NCI-H2081 treated with DMSO at 0.1 percent for 48 hours (cell line): ENCODE results near the gene KIF21B.
"Not testable (repeated sequence)": the region's sequence is repeated elsewhere in the genome, so short reads cannot be mapped to it uniquely, and the experiment has no call there.

Source experiments
- DNase-seq: peaks from one replicate; lab custom pipeline; 2025; lab: John Stamatoyannopoulos, UW

Gene KIF21B

DNA sequence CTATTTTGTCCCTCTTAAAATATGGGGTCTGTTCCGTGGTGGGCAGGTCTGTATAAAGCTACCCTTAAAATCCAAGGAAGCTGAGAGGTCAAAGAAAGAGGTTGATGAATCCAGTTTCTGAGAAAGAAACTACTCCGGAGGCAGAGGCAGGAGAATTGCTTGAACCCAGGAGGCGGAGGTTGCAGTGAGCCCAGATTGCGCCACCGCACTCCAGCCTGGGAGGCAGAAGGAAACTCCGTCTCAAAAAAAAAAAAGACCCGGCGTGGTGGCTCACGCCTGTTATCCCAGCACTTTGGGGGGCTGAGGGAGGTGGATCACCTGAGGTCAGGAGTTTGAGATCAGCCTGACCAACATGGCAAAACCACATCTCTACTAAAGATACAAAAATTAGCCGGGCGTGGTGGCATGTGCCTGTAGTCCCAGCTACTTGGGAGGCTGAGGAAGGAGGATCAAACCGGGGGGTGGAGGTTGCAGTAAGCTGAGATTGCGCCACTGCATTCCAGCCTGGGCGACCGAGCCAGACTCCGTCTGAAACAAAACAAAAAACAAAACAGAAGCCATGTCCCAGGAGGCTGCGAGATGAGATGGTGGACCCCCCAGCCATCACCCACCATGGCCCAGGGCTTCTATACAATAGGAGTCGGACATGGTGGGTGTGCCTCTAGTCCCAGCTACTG lies 88.1 kb downstream of the KIF21B start:
- DNase-seq = not testable (repeated sequence)

DNA sequence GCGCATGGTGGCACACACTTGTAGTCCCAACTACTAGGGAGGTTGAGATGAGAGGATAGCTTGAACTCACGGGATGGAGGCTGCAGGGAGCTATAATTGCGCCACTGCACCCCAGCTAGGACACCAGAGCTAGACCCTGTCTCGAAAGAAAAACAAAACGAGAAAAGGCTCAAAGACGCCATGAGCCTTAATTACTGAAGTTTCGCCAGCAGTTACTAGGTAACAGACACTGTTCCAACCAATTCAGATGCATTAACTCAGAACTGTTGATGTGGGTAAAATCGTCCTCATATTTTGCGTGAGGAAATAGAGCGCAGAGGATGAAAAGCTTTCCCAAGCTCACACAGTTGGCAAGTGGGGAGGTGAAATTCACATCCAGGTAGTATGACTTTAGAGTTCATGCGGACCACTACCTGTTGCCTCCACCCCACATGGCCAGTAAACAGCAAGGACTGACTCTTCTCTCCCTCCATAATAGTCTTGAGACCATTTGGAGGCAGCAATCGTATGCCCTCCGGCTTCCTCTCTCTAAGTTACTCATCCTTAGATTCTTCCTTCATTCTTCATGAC lies 88.8 kb downstream of the KIF21B start:
- no peak for DNase-seq

DNA sequence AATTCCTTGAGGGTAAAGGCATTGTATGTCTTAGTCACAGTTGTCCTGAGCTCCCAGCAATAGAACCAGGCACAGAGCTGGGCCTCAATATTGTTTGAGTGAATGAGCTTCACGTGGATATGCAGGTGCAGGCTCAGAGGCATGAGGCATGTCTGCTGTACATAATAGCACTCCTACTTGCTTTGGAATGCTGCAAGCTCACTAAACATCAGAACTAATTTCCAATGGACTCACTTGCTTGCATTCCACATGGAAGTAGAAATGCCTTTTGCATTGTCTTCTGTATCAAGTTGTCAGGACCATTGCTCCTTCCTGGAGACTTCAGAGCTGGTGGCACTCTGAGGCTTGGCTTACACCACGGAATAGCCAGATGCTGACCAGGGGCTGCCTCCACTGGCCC lies 91.7 kb downstream of the KIF21B start:
- DNase-seq = no peak

DNA sequence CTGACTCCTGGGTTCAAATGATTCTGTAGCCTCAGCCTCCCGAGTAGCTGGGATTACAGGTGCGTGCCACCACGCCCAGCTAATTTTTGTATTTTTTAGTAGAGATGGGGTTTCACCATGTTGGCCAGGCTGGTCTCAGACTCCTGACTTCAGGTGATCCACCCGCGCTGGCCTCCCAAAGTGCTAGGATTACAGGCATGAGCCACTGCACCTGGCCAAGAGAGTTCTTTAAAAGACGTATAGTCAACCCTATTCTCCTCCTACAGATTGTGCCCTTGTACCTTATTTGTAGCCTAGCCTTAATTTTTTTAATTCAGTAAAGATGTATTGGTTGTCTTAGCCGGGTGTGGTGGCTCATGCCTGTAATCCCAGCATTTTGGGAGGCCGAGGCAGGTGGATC lies 93.2 kb downstream of the KIF21B start:
- DNase-seq = not testable (repeated sequence)

DNA sequence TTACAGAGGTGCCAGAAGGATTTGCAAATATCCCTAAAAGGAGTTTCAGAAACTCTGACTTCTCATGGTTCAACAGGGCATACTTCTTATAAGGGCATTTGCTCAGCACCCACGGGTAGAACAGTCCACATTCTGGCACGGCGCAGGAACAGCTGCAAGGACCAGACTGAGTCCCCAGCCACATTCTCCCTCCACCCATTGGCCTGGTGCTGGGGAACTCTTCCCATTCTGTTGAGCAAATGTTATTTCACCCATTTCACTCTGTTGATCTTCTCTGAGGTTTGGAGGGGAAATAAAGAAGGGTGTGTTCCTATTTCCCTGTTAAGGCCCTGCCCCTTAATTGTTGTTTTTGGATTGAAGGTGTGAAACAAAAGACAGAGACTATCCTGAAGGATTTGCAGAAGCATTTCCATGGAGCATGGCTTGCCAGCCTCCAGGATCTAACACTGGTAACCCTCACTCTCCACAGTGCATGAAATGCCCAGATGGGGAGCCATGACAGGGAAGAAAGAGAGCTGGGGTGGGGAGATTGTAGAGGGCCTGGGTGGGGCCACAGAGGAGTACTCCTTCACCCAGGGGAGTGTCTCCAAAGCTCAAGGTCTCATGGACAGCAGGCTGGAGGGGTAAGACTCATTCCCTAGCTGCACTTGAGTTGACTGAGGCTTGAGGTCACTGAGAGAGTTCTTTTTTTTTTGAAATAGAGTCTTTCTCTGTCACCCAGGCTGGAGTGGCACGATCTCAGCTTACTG lies 93.8 kb downstream of the KIF21B start:
- DNase-seq = no peak

DNA sequence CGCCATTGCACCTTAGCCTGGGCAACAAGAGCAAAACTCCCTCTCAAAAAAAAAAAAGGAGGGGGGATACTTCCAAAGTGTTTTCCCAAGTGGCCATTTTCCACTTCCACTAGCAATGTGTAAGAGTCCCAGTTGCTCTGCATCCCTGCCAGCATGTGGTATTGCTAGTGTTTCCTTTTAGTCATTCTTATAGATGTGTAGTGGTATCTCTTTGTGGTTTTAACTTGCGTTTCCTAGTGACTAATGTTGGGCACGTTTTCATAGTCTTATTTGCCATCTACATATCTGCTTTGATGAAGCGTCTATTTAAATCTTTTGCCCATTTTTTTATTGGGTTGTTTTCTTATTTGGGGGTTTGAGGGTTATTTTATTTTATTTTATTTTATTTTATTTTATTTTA lies 97.7 kb downstream of the KIF21B start:
- DNase-seq = no peak

DNA sequence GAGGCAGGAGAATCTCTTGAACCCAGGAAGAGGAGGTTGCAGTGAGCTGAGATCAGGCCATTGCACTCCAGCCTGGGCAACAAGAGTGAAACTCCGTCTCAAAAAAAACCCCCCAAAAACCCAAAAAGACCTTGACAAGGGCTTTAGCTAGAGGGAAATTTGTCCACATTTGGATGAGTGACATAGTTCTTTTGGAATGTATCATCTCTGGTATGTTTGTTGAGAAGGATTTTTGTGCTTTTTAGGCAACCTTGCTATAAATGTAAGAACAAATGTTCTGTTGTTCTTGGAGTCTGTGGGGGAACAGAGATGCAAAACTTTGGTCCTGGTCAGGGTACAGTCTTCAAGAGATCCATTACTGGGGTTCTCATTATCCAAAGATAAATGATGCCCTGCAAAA lies 99.9 kb downstream of the KIF21B start:
- no peak for DNase-seq

DNA sequence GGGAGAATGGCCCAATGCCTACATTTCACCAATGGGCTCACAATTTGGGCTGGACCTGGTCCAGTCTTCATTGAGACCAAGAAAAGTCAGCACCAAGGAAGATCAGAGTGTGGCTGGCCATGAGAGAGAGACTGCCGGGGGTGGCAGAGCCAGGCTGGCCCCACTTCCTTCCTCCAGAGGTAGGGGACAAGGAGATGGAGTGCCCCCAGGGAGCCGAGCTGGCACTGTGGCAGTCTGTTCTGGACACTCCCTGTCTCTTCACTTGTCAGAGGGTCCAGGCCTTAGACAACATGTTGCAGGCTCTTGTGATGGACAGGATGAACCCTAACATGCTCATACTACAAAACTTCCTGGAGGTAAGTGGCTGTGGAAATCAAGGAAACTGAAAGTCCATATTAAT lies 101.1 kb downstream of the KIF21B start:
- no peak for DNase-seq

DNA sequence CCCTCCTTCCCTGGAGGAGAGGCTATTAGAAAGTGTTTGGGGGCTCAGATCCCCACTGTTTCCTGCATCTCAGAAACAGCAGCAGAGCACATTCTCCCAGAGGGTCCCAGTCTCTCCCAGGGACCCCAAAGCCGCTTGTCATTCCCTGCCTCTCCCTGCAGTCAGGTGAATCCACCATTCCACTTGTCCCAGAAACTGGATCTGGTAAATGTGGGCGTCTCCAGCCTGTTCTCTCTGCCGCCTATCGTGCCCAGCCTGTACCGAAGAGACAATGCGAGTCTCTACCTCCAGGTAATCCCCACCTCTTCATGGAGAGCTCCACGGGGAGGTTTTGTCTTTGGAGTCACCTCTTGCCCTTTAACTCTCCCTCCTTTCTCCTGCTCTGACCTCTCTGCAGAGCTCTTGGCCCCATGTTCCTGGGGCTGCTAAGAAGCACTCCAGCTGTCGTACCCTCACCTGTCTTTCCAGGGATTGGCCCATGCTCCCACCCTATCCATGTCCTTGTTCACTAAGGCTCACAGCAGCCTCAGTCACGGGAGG lies 101.9 kb downstream of the KIF21B start:
- no peak for DNase-seq
